ENCODE measurements around the gene KCNF1.
"Not testable (repeated sequence)": the region's sequence is repeated elsewhere in the genome, so short reads cannot be mapped to it uniquely, and the experiment has no call there.

The KCNF1 gene

GRCh38 chr2:10947446-10948187, 35.9 kb downstream of the KCNF1 start:
- DNase-seq, result no peak

GRCh38 chr2:10948188-10948564, 36.4 kb downstream of the KCNF1 start:
- no peak for DNase-seq

- DNase-seq, result no peak
Measured at GRCh38 chr2:10948606-10949230, 37.0 kb downstream of the KCNF1 start.

GRCh38 chr2:10949835-10950234, 38.1 kb downstream of the KCNF1 start:
- DNase-seq, result no peak

GRCh38 chr2:10951558-10952414, 40.1 kb downstream of the KCNF1 start:
- no peak for DNase-seq

GRCh38 chr2:10954416-10954815, 42.7 kb downstream of the KCNF1 start:
- no peak for DNase-seq

- no peak for DNase-seq
Measured at GRCh38 chr2:10954856-10955818, 43.4 kb downstream of the KCNF1 start.

GRCh38 chr2:10956006-10956790, 44.5 kb downstream of the KCNF1 start:
- no peak for DNase-seq

GRCh38 chr2:10957391-10957790, 45.7 kb downstream of the KCNF1 start:
- no peak for DNase-seq

- not testable (repeated sequence) for DNase-seq
Measured at GRCh38 chr2:10958452-10958851, 46.7 kb downstream of the KCNF1 start.

GRCh38 chr2:10960606-10961489, 49.1 kb downstream of the KCNF1 start:
- no peak for DNase-seq

GRCh38 chr2:10961490-10961875, 49.7 kb downstream of the KCNF1 start:
- DNase-seq, result no peak

- DNase-seq, result no peak
Measured at GRCh38 chr2:10962004-10962403, 50.3 kb downstream of the KCNF1 start.

- DNase-seq, result no peak
Measured at GRCh38 chr2:10963155-10963554, 51.4 kb downstream of the KCNF1 start.
